ENCODE measurements around the gene SUMO2. TPM values are rescaled to one million over a fixed set of nuclear protein-coding genes. Genes with fewer than 3 reads are reported as not detected.
"Not testable (repeated sequence)": the region's sequence is repeated elsewhere in the genome, so short reads cannot be mapped to it uniquely, and the experiment has no call there.

SUMO2 gene
- total RNA-seq, 1 experiment from 2014 or later, result 859 TPM

DNA sequence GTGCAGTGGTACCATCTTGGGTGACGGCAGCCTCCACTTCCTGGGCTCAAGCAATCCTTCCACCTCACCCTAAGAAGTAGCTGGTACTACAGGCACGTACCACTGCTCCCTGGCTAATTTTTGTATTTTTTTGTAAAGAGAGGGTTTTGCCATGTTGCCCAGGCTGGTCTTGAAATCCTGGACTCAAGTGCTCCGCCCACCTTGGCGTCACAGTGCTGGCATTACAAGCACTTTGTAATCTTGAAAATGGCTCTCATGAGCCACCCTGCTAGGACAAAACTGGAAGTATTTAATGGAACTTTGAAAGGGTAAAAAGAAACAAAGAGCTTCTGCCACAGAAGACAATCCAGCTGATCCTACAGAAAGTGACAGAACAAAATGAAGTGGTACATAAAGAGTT lies 9.2 kb downstream of the SUMO2 start:
- intact Hi-C loops (cut with micrococcal nuclease), result no loop called here
- CTCF ChIA-PET, result interaction anchor here (3.2 kb wide), 1 partner anchor 59 kb away, joined by 58 read pairs; no protein-coding TSS in a partner anchor
- no peak for TF ChIP-seq ZNF274 (IDR thresholded peaks at IDR 0.05; ENCODE audit: low read depth, low read length)
- ATAC-seq (no peak), DNase-seq (ENCODE audit: low read depth, low spot score) (no peak)
- H3K9ac ChIP-seq (ENCODE audit: low read length), result no peak overlapping the region
- no peak overlapping the region for H2AFZ ChIP-seq (ENCODE audit: low read depth, low read length, poor library complexity, severe bottlenecking)
- H3K9me2 ChIP-seq (ENCODE audit: insufficient read depth), result no peaks in the 10 kb centered on the region
- peaks cover 0 to 7% of the 10 kb centered on the region in 2 experiments; a peak in 1 of 4 replicates for H3K4me1 ChIP-seq (ENCODE audit: control insufficient read depth in 1 of 2, insufficient read depth in 2 of 2, low read length in 2 of 2)
- RAD21 ChIA-PET (ENCODE audit: low non-redundant PET in 1 of 2, low total read pairs in 2 of 2, uncharacterized antibody in 2 of 2, unreplicated experiment in 2 of 2), result interaction anchor here in 1 of 2 experiments (0.7 kb wide), 1 partner anchor 62 kb away, joined by 3 read pairs; no protein-coding TSS in a partner anchor
- BruUV-seq (replicated peaks), result no TSS peak
- H3K27me3 ChIP-seq (ENCODE audit: insufficient read depth, low read length), result no peaks in the 10 kb centered on the region
- H4K20me1 ChIP-seq (ENCODE audit: insufficient read depth), result peaks cover 24% of the 10 kb centered on the region; the same call in 1 of the 2 replicates
- no peak overlapping the region for H3K4me2 ChIP-seq (ENCODE audit: low read length)
- H3K4me3 ChIP-seq (replicated peaks in 1 of 2; ENCODE audit: low read depth in 1 of 2, low read length in 2 of 2), result no peak overlapping the region
- POLR2A ChIA-PET, result interaction anchor here (1.8 kb wide), 1 partner anchor 60 kb away, joined by 6 read pairs; no protein-coding TSS in a partner anchor
- no peaks in the 10 kb centered on the region for H3K9me3 ChIP-seq (ENCODE audit: control insufficient read depth in 1 of 2, insufficient read depth in 1 of 2, low read depth in 1 of 2, low read length in 2 of 2)
- H3K27ac ChIP-seq (ENCODE audit: low read depth, low read length), result no peak overlapping the region; the same call in 1 of the 2 replicates
- peaks cover 99% of the 10 kb centered on the region for H3K79me2 ChIP-seq (ENCODE audit: insufficient read depth, low read length)
- peaks cover 46 to 65% of the 10 kb centered on the region in 2 experiments for H3K36me3 ChIP-seq (ENCODE audit: control insufficient read depth in 1 of 2, insufficient read depth in 2 of 2, low read length in 2 of 2)

DNA sequence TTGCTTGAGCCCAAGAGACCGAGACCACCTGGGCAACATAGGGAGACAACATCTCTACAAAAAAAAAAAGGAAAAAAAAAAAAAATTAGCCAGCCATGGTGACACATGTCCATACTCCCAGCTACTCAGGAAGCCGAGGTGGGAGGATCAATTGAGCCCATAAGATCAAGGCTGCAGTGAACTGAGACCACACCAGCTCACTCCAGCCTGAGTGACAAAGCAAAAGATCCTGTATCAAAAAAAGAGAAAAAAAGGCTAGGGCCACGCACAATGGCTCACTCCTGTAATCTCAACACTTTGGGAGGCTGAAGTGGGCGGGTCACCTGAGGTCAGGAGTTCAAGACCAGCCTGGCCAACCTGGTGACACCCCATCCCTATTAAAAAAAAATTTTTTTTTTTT lies 13.8 kb downstream of the SUMO2 start:
- TF ChIP-seq, protein P1, sequence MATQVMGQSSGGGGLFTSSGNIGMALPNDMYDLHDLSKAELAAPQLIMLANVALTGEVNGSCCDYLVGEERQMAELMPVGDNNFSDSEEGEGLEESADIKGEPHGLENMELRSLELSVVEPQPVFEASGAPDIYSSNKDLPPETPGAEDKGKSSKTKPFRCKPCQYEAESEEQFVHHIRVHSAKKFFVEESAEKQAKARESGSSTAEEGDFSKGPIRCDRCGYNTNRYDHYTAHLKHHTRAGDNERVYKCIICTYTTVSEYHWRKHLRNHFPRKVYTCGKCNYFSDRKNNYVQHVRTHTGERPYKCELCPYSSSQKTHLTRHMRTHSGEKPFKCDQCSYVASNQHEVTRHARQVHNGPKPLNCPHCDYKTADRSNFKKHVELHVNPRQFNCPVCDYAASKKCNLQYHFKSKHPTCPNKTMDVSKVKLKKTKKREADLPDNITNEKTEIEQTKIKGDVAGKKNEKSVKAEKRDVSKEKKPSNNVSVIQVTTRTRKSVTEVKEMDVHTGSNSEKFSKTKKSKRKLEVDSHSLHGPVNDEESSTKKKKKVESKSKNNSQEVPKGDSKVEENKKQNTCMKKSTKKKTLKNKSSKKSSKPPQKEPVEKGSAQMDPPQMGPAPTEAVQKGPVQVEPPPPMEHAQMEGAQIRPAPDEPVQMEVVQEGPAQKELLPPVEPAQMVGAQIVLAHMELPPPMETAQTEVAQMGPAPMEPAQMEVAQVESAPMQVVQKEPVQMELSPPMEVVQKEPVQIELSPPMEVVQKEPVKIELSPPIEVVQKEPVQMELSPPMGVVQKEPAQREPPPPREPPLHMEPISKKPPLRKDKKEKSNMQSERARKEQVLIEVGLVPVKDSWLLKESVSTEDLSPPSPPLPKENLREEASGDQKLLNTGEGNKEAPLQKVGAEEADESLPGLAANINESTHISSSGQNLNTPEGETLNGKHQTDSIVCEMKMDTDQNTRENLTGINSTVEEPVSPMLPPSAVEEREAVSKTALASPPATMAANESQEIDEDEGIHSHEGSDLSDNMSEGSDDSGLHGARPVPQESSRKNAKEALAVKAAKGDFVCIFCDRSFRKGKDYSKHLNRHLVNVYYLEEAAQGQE (IDR thresholded peaks at IDR 0.05; ENCODE audit: low read depth), result no peak
- TF ChIP-seq EZH2 (IDR thresholded peaks at IDR 0.05), result no peak
- TF ChIP-seq FOSL1 (IDR thresholded peaks at IDR 0.05; ENCODE audit: low read depth), result no peak
- no peak for TF ChIP-seq ZNF274 (IDR thresholded peaks at IDR 0.05; ENCODE audit: low read depth, low read length)
- no peak for TF ChIP-seq POLR2AphosphoS5 (IDR thresholded peaks at IDR 0.05; ENCODE audit: low read depth, low read length)
- TF ChIP-seq SRF (IDR thresholded peaks at IDR 0.05; ENCODE audit: low read depth), result no peak
- no peak for TF ChIP-seq CBX3 (IDR thresholded peaks at IDR 0.05; ENCODE audit: low read depth)
- TF ChIP-seq, protein P2, sequence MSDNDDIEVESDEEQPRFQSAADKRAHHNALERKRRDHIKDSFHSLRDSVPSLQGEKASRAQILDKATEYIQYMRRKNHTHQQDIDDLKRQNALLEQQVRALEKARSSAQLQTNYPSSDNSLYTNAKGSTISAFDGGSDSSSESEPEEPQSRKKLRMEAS (IDR thresholded peaks at IDR 0.05), result no peak
- no peak for TF ChIP-seq EGR1 (IDR thresholded peaks at IDR 0.05; ENCODE audit: low read depth)
- no peak for TF ChIP-seq ZFX (IDR thresholded peaks at IDR 0.05)
- H3K27ac ChIP-seq (ENCODE audit: low read depth, low read length), result no peak overlapping the region
- H3K79me2 ChIP-seq (ENCODE audit: insufficient read depth, low read length), result peaks cover 79% of the 10 kb centered on the region
- DNase-seq (ENCODE audit: low read depth, low spot score) (no peak), ATAC-seq (no peak)
- no peaks in the 10 kb centered on the region for H3K9me2 ChIP-seq (ENCODE audit: insufficient read depth)
- no peaks in the 10 kb centered on the region for H3K9me3 ChIP-seq (ENCODE audit: control insufficient read depth in 1 of 2, insufficient read depth in 1 of 2, low read depth in 1 of 2, low read length in 2 of 2)
- H3K4me2 ChIP-seq (ENCODE audit: low read length), result no peak overlapping the region
- H4K20me1 ChIP-seq (ENCODE audit: insufficient read depth), result peaks cover 20% of the 10 kb centered on the region; the same call in 1 of the 2 replicates
- peaks cover 46 to 68% of the 10 kb centered on the region in 2 experiments for H3K36me3 ChIP-seq (ENCODE audit: control insufficient read depth in 1 of 2, insufficient read depth in 2 of 2, low read length in 2 of 2)
- ChIA-PET RAD21 (ENCODE audit: low non-redundant PET in 1 of 2, low total read pairs in 2 of 2, uncharacterized antibody in 2 of 2, unreplicated experiment in 2 of 2) (no interaction called here), POLR2A (interaction anchor here (0.7 kb wide), 1 partner anchor 15 kb away, joined by 3 read pairs; the partner anchor contains the start of gene JPT1), CTCF (interaction anchor here (4.1 kb wide), 1 partner anchor 55 kb away, joined by 13 read pairs; no protein-coding TSS in a partner anchor)
- H3K27me3 ChIP-seq (ENCODE audit: insufficient read depth, low read length), result no peaks in the 10 kb centered on the region
- H2AFZ ChIP-seq (ENCODE audit: low read depth, low read length, poor library complexity, severe bottlenecking), result no peak overlapping the region
- peaks cover 0 to 7% of the 10 kb centered on the region in 2 experiments; a peak in 1 of 4 replicates for H3K4me1 ChIP-seq (ENCODE audit: control insufficient read depth in 1 of 2, insufficient read depth in 2 of 2, low read length in 2 of 2)
- H3K9ac ChIP-seq (ENCODE audit: low read length), result no peak overlapping the region
- no peak overlapping the region for H3K4me3 ChIP-seq (replicated peaks in 1 of 2; ENCODE audit: low read depth in 1 of 2, low read length in 2 of 2)
- BruUV-seq (replicated peaks), result no TSS peak
- intact Hi-C loops (cut with micrococcal nuclease), result no loop called here

DNA sequence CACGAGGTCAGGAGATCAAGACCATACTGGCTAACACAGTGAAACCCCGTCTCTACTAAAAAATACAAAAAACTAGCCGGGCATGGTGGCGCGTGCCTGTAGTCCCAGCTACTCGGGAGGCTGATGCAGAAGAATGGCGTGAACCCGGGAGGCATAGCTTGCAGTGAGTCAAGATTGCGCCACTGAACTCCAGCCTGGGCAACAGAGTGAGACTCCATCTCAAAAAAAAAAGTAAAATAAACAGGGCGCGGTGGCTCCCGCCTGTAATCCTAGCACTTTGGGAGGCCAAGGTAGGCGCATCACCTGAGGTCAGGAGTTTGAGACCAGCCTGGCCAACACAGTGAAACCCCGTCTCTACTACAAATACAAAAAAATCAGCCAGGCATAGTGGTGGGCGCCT lies 18.2 kb downstream of the SUMO2 start:
- POLR2A ChIA-PET, result interaction anchor here (1.1 kb wide), 1 partner anchor 40 kb away, joined by 4 read pairs; no protein-coding TSS in a partner anchor
- not testable (repeated sequence) for H4K20me1 ChIP-seq (ENCODE audit: insufficient read depth); H3K9ac ChIP-seq (ENCODE audit: low read length)

More for the DNA sequence above, 18.2 kb downstream of the SUMO2 start:
- H3K4me3 ChIP-seq (replicated peaks in 1 of 2; ENCODE audit: low read depth in 1 of 2, low read length in 2 of 2); H3K27me3 ChIP-seq (ENCODE audit: insufficient read depth, low read length); H3K9me2 ChIP-seq (ENCODE audit: insufficient read depth); BruUV-seq (replicated peaks); H3K4me1 ChIP-seq (ENCODE audit: control insufficient read depth in 1 of 2, insufficient read depth in 2 of 2, low read length in 2 of 2); H3K4me2 ChIP-seq (ENCODE audit: low read length); DNase-seq (ENCODE audit: low read depth, low spot score); H2AFZ ChIP-seq (ENCODE audit: low read depth, low read length, poor library complexity, severe bottlenecking); intact Hi-C loops (cut with micrococcal nuclease); H3K9me3 ChIP-seq (ENCODE audit: control insufficient read depth in 1 of 2, insufficient read depth in 1 of 2, low read depth in 1 of 2, low read length in 2 of 2); RAD21 ChIA-PET (ENCODE audit: low non-redundant PET in 1 of 2, low total read pairs in 2 of 2, uncharacterized antibody in 2 of 2, unreplicated experiment in 2 of 2); ATAC-seq: not testable (repeated sequence)
- peaks cover 27 to 39% of the 10 kb centered on the region in 2 experiments for H3K36me3 ChIP-seq (ENCODE audit: control insufficient read depth in 1 of 2, insufficient read depth in 2 of 2, low read length in 2 of 2)
- 0 out of 2 replicates have a peak overlapping the region, but pooled peaks have one; percentile 29 for H3K27ac ChIP-seq (ENCODE audit: low read depth, low read length)
- CTCF ChIA-PET, result interaction anchor here (0.7 kb wide), 1 partner anchor 12 kb away, joined by 4 read pairs; no protein-coding TSS in a partner anchor
- peaks cover 35% of the 10 kb centered on the region for H3K79me2 ChIP-seq (ENCODE audit: insufficient read depth, low read length)

Measured in HCT116 (cell line).